ENCODE measurements around the gene EXD3.
"Not testable (repeated sequence)": the region's sequence is repeated elsewhere in the genome, so short reads cannot be mapped to it uniquely, and the experiment has no call there.

The EXD3 gene

GRCh38 chr9:137327641-137328550, 95.1 kb downstream of the EXD3 start:
- DNase-seq = not testable (repeated sequence)

GRCh38 chr9:137326445-137327065, 96.4 kb downstream of the EXD3 start:
- DNase-seq = no peak

- no peak for DNase-seq
These were observed 97.2 kb downstream of the EXD3 start for GRCh38 chr9:137325799-137326198.

GRCh38 chr9:137325124-137325523, 97.8 kb downstream of the EXD3 start:
- DNase-seq = peak; percentile 9

GRCh38 chr9:137323531-137324331, 99.2 kb downstream of the EXD3 start:
- DNase-seq = no peak

- DNase-seq = no peak
These were observed 101.1 kb downstream of the EXD3 start for GRCh38 chr9:137321726-137322361.

- no peak for DNase-seq
These were observed 102.2 kb downstream of the EXD3 start for GRCh38 chr9:137320555-137321384.

- DNase-seq = no peak
These were observed 103.0 kb downstream of the EXD3 start for GRCh38 chr9:137319739-137320551.

GRCh38 chr9:137319011-137319738, 103.8 kb downstream of the EXD3 start:
- no peak for DNase-seq

GRCh38 chr9:137318602-137319001, 104.4 kb downstream of the EXD3 start:
- DNase-seq = no peak

- DNase-seq = no peak
These were observed 105.0 kb downstream of the EXD3 start for GRCh38 chr9:137317718-137318511.

GRCh38 chr9:137317021-137317717, 105.8 kb downstream of the EXD3 start:
- DNase-seq = no peak

- peak; percentile 64 for DNase-seq
These were observed 106.7 kb downstream of the EXD3 start for GRCh38 chr9:137316012-137316981.

- DNase-seq = no peak
These were observed 107.4 kb downstream of the EXD3 start for GRCh38 chr9:137315581-137316011.

- DNase-seq = no peak
These were observed 108.1 kb downstream of the EXD3 start for GRCh38 chr9:137314561-137315560.

GRCh38 chr9:137313956-137314560, 108.9 kb downstream of the EXD3 start:
- no peak for DNase-seq
